ENCODE results near the gene PRM2.
"Not testable (repeated sequence)": the region's sequence is repeated elsewhere in the genome, so short reads cannot be mapped to it uniquely, and the experiment has no call there.

Gene PRM2

GRCh38 chr16:11296351-11296705, 20.0 kb upstream of the PRM2 start:
- no peak overlapping the region for H3K4me3 ChIP-seq (ENCODE audit: control insufficient read depth, low read depth, low read length)
- TF ChIP-seq CTCF (conservative IDR thresholded peaks at IDR 0.05; ENCODE audit: control insufficient read depth, insufficient read depth, low read depth, low read length), result no peak
- DNase-seq (ENCODE audit: low read depth), result no peak

- no peak for DNase-seq (ENCODE audit: low read depth)
- no peak overlapping the region for H3K4me3 ChIP-seq (ENCODE audit: control insufficient read depth, low read depth, low read length)
- no peak for TF ChIP-seq CTCF (conservative IDR thresholded peaks at IDR 0.05; ENCODE audit: control insufficient read depth, insufficient read depth, low read depth, low read length)
These were observed 19.4 kb upstream of the PRM2 start for GRCh38 chr16:11295672-11296071.

- TF ChIP-seq CTCF (conservative IDR thresholded peaks at IDR 0.05; ENCODE audit: control insufficient read depth, insufficient read depth, low read depth, low read length), result no peak
- no peak overlapping the region for H3K4me3 ChIP-seq (ENCODE audit: control insufficient read depth, low read depth, low read length)
- DNase-seq (ENCODE audit: low read depth), result no peak
These were observed 15.9 kb upstream of the PRM2 start for GRCh38 chr16:11292076-11292748.

GRCh38 chr16:11291091-11291703, 14.9 kb upstream of the PRM2 start:
- no peak for TF ChIP-seq CTCF (conservative IDR thresholded peaks at IDR 0.05; ENCODE audit: control insufficient read depth, insufficient read depth, low read depth, low read length)
- no peak overlapping the region for H3K4me3 ChIP-seq (ENCODE audit: control insufficient read depth, low read depth, low read length)
- no peak for DNase-seq (ENCODE audit: low read depth)

- TF ChIP-seq CTCF (conservative IDR thresholded peaks at IDR 0.05; ENCODE audit: control insufficient read depth, insufficient read depth, low read depth, low read length), result no peak
- no peak overlapping the region for H3K4me3 ChIP-seq (ENCODE audit: control insufficient read depth, low read depth, low read length)
- DNase-seq (ENCODE audit: low read depth), result no peak
These were observed 14.0 kb upstream of the PRM2 start for GRCh38 chr16:11290102-11290893.

- not testable (repeated sequence) for H3K4me3 ChIP-seq (ENCODE audit: control insufficient read depth, low read depth, low read length); DNase-seq (ENCODE audit: low read depth)
These were observed 13.4 kb upstream of the PRM2 start for GRCh38 chr16:11289696-11290095.

- no peak for TF ChIP-seq CTCF (conservative IDR thresholded peaks at IDR 0.05; ENCODE audit: control insufficient read depth, insufficient read depth, low read depth, low read length)
- no peak for DNase-seq (ENCODE audit: low read depth)
- no peak overlapping the region for H3K4me3 ChIP-seq (ENCODE audit: control insufficient read depth, low read depth, low read length)
These were observed 12.9 kb upstream of the PRM2 start for GRCh38 chr16:11289202-11289601.

All from fibroblast of mammary gland (primary cell).